GM23338 (cell line): Measurements from ENCODE around the gene DIO3. TPM values are rescaled to one million over a fixed set of nuclear protein-coding genes. Genes with fewer than 3 reads are reported as not detected.

ENCODE experiments used
- ATAC-seq: fragments of 200-7000 bp; cut with Tn5 transposase; 3 replicates; pipeline ENCODE4 v1.9.1; 2020
- DNase-seq: peaks from one replicate; pipeline ENCODE4 v3.0.0-alpha.2; 2015; ENCODE audit warnings: low spot score
- H2AFZ ChIP-seq: fragments of 200-600 bp; sonication (generic); 2 replicates; pipeline ENCODE4 v1.8.0; 2016; ENCODE audit warnings: antibody characterized with exemption, mild to moderate bottlenecking, moderate library complexity
- H3F3A ChIP-seq: fragments of 200-600 bp; sonication (generic); replicated peaks from 2 replicates; pipeline ENCODE4 v1.8.0; 2017; ENCODE audit warnings: antibody characterized with exemption, mixed run types, low read depth
- H3K27ac ChIP-seq: fragments of 200-600 bp; sonication (generic); 2 replicates; pipeline ENCODE4 v1.6.1; 2016; ENCODE audit warnings: low read depth
- H3K27me3 ChIP-seq: fragments of 200-600 bp; sonication (generic); 2 replicates; pipeline ENCODE4 v1.8.0; 2016; ENCODE audit warnings: mild to moderate bottlenecking, mixed run types, moderate library complexity; ENCODE audit not compliant: insufficient read depth
- H3K36me3 ChIP-seq: fragments of 200-600 bp; sonication (generic); 2 replicates; pipeline ENCODE4 v1.8.0; 2016; ENCODE audit warnings: mild to moderate bottlenecking; ENCODE audit not compliant: insufficient read depth
- H3K4me1 ChIP-seq: fragments of 200-600 bp; sonication (generic); 2 replicates; pipeline ENCODE4 v1.8.0; 2016; ENCODE audit warnings: mild to moderate bottlenecking, moderate library complexity; ENCODE audit not compliant: insufficient read depth
- H3K4me2 ChIP-seq: fragments of 200-600 bp; sonication (generic); 2 replicates; pipeline ENCODE4 v1.7.1; 2017; ENCODE audit warnings: mixed run types
- H3K4me3 ChIP-seq: fragments of 200-600 bp; sonication (generic); 2 replicates; pipeline ENCODE4 v1.6.1; 2016; ENCODE audit warnings: mixed run types
- H3K79me2 ChIP-seq: fragments of 200-600 bp; sonication (generic); replicated peaks from 2 replicates; pipeline ENCODE4 v1.8.0; 2017; ENCODE audit warnings: mild to moderate bottlenecking; ENCODE audit not compliant: insufficient read depth
- H3K9me2 ChIP-seq: fragments of 200-600 bp; sonication (generic); 2 replicates; pipeline ENCODE4 v1.8.0; 2017; ENCODE audit not compliant: insufficient read depth
- H4K20me1 ChIP-seq: fragments of 200-600 bp; sonication (generic); replicated peaks from 2 replicates; pipeline ENCODE4 v1.8.0; 2017; ENCODE audit warnings: mild to moderate bottlenecking; ENCODE audit not compliant: insufficient read depth
- H3K27ac Mint-ChIP-seq: 2 replicates; pipeline ENCODE4 v1.8.0; 2020; ENCODE audit warnings: inconsistent platforms, mild to moderate bottlenecking, moderate library complexity, mixed read lengths
- H3K27me3 Mint-ChIP-seq: 3 replicates; pipeline ENCODE4 v1.8.0; 2022; ENCODE audit warnings: low read depth, mild to moderate bottlenecking, moderate library complexity, mixed read lengths, inconsistent platforms; ENCODE audit not compliant: insufficient read depth, poor library complexity
- H3K36me3 Mint-ChIP-seq: 3 replicates; pipeline ENCODE4 v1.8.0; 2021; ENCODE audit warnings: low read depth, mild to moderate bottlenecking, inconsistent platforms, moderate library complexity, mixed read lengths
- H3K4me1 Mint-ChIP-seq: 3 replicates; pipeline ENCODE4 v1.8.0; 2020; ENCODE audit warnings: mild to moderate bottlenecking, inconsistent platforms, mixed read lengths
- H3K4me3 Mint-ChIP-seq: 3 replicates; pipeline ENCODE4 v1.8.0; 2021; ENCODE audit warnings: moderate library complexity, mild to moderate bottlenecking, inconsistent platforms, mixed read lengths
- H3K9me3 Mint-ChIP-seq: 3 replicates; pipeline ENCODE4 v1.8.0; 2020; ENCODE audit warnings: moderate library complexity, mild to moderate bottlenecking, inconsistent platforms, mixed read lengths
- CREB1 ChIP-seq: fragments of 250-450 bp; sonication (Bioruptor Pico); IDR thresholded peaks from 2 replicates; pipeline ENCODE4 v1.5.0; 2020; ENCODE audit warnings: low read depth, mild to moderate bottlenecking, moderate library complexity
- CTCF ChIP-seq, 2 experiments: fragments of 200-600 bp in 1 of 2; sonication (generic) in 1 of 2; conservative IDR thresholded peaks; 2 replicates each; pipeline versions ENCODE4 v1.5.1 to v1.6.1; 2016 to 2017; ENCODE audit warnings: antibody characterized with exemption in 2 of 2, low read depth in 2 of 2, mild to moderate bottlenecking in 2 of 2, moderate library complexity in 1 of 2
- EZH2 ChIP-seq: fragments of 200-600 bp; sonication (generic); IDR thresholded peaks from one replicate; pipeline ENCODE4 v1.8.0; 2017; ENCODE audit warnings: antibody characterized with exemption, mild to moderate bottlenecking, low read depth; ENCODE audit not compliant: unreplicated experiment
- EZH2phosphoT487 ChIP-seq: fragments of 200-600 bp; sonication (generic); IDR thresholded peaks from one replicate; pipeline ENCODE4 v1.8.1; 2018; ENCODE audit warnings: antibody characterized with exemption; ENCODE audit not compliant: unreplicated experiment
- JUNB ChIP-seq: IDR thresholded peaks from one replicate; pipeline ENCODE4 v1.6.1; 2016; ENCODE audit warnings: antibody characterized with exemption; ENCODE audit not compliant: unreplicated experiment
- NANOG ChIP-seq: IDR thresholded peaks from 2 replicates; pipeline ENCODE4 v1.6.1; 2016; ENCODE audit warnings: antibody characterized with exemption, borderline replicate concordance
- POLR2AphosphoS5 ChIP-seq: IDR thresholded peaks from 2 replicates; pipeline ENCODE4 v1.6.1; 2016; ENCODE audit warnings: antibody characterized with exemption, low read depth
- STAT1 ChIP-seq: IDR thresholded peaks from one replicate; pipeline ENCODE4 v1.6.1; 2016; ENCODE audit warnings: antibody characterized with exemption; ENCODE audit not compliant: unreplicated experiment
- ZNF114 ChIP-seq: fragments of 250-450 bp; sonication (Bioruptor Pico); IDR thresholded peaks from 2 replicates; pipeline ENCODE4 v1.5.0; 2020; ENCODE audit warnings: mild to moderate bottlenecking, moderate library complexity
- ZNF331 ChIP-seq: fragments of 250-450 bp; sonication (Bioruptor Pico); IDR thresholded peaks from 2 replicates; pipeline ENCODE4 v1.5.0; 2020; ENCODE audit warnings: low read depth, mild to moderate bottlenecking, moderate library complexity
- ZNF462 ChIP-seq: fragments of 250-450 bp; sonication (Bioruptor Pico); IDR thresholded peaks from 2 replicates; pipeline ENCODE4 v1.5.0; 2020; ENCODE audit warnings: mild to moderate bottlenecking, moderate library complexity
- polyA plus RNA-seq: library from polyadenylated mRNA; unstranded; fragments of >200 nt; fragmentation: Nextera tagmentation; extraction: Ambion mirVana; gene quantifications from 2 replicates; pipeline ENCODE4 v1.2.1, GENCODE V29; 2016
- total RNA-seq: library from RNA; depleted of rRNA; stranded (reverse); fragments of >200 nt; shearing (Covaris generic); gene quantifications from 2 replicates; pipeline ENCODE4 v1.2.3, GENCODE V29; 2014
- TF ChIP-seq, protein P1 (sequence below): IDR thresholded peaks from 2 replicates; pipeline ENCODE4 v1.6.1; 2016; ENCODE audit warnings: antibody characterized with exemption
- TF ChIP-seq, protein P2 (sequence below): IDR thresholded peaks from one replicate; pipeline ENCODE4 v1.6.1; 2018; ENCODE audit warnings: antibody characterized with exemption; ENCODE audit not compliant: unreplicated experiment

Gene DIO3
- total and polyA plus RNA-seq, 2 experiments from 2014 or later = 0.10 to 0.28 TPM

DNA sequence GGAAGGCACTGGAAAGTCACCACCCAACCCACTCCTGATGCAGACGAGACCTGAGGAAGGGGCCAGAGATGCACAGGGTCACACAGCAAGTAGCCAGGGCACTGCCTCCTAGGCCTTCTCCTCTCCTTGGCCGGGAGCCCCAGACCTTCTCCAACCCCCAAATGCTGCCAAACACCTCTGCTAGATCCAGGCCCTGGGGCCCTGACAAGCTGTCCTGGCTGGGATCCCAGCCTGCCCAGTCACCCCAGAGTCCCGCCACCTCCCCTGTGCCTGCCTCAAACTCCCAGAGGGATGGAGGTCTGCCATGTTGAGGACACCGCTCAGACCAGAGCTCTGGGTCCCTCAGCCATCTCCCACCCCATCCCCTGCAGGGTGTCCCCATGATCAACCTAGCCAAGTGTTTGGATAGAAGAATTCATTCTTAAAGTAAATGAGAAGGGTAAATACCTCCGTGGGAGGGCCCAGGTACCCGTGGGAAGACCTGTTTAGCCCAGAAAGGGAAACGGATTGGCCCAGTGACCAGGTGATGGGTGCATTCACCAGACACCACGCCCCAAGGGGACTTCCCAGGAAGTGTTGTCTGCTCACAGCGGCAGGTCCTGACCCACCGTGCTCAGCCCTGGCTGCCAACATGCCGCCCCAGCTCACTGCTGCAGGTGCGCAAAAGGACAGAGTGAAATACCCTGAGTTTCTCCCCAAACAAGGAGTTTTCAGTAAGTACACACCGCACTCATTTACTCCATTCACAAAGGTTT lies 4.6 kb upstream of the DIO3 start:
- Histone ChIP-seq H3K27ac (no peak overlapping the region), H3K9me2 (no peaks in the 10 kb centered on the region), H3K36me3 (no peaks in the 10 kb centered on the region), H4K20me1 (peaks cover 6% of the 10 kb centered on the region; the same call in 1 of the 2 replicates), H3K27me3 (peaks cover 46% of the 10 kb centered on the region), H3F3A (no peaks in the 10 kb centered on the region), H3K4me2 (no peak overlapping the region), H2AFZ (no peak overlapping the region), H3K79me2 (no peaks in the 10 kb centered on the region), H3K4me3 (no peak overlapping the region), H3K4me1 (no peaks in the 10 kb centered on the region)
- no peak for ATAC-seq
- DNase-seq = no peak
- no peaks in the 10 kb centered on the region; the same call in 2 of the 3 replicates for H3K4me1 Mint-ChIP-seq
- no peak overlapping the region for H3K4me3 Mint-ChIP-seq
- no peaks in the 10 kb centered on the region; the same call in 2 of the 3 replicates for H3K36me3 Mint-ChIP-seq
- no peak overlapping the region for H3K27ac Mint-ChIP-seq
- peaks cover 5% of the 10 kb centered on the region for H3K9me3 Mint-ChIP-seq
- H3K27me3 Mint-ChIP-seq = peaks cover 50% of the 10 kb centered on the region
- TF ChIP-seq, protein P1, sequence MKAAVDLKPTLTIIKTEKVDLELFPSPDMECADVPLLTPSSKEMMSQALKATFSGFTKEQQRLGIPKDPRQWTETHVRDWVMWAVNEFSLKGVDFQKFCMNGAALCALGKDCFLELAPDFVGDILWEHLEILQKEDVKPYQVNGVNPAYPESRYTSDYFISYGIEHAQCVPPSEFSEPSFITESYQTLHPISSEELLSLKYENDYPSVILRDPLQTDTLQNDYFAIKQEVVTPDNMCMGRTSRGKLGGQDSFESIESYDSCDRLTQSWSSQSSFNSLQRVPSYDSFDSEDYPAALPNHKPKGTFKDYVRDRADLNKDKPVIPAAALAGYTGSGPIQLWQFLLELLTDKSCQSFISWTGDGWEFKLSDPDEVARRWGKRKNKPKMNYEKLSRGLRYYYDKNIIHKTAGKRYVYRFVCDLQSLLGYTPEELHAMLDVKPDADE = no peak
- TF ChIP-seq STAT1 (no peak), EZH2phosphoT487 (no peak), CREB1 (CRISPR knock-in tag) (no peak), POLR2AphosphoS5 (no peak), JUNB (no peak), ZNF114 (CRISPR knock-in tag) (no peak), CTCF (conservative IDR thresholded peaks at IDR 0.05; ENCODE audit: low read depth in 2 of 2) (no peak), EZH2 (no peak), NANOG (no peak), ZNF331 (CRISPR knock-in tag) (no peak), ZNF462 (CRISPR knock-in tag) (no peak)
- TF ChIP-seq, protein P2, sequence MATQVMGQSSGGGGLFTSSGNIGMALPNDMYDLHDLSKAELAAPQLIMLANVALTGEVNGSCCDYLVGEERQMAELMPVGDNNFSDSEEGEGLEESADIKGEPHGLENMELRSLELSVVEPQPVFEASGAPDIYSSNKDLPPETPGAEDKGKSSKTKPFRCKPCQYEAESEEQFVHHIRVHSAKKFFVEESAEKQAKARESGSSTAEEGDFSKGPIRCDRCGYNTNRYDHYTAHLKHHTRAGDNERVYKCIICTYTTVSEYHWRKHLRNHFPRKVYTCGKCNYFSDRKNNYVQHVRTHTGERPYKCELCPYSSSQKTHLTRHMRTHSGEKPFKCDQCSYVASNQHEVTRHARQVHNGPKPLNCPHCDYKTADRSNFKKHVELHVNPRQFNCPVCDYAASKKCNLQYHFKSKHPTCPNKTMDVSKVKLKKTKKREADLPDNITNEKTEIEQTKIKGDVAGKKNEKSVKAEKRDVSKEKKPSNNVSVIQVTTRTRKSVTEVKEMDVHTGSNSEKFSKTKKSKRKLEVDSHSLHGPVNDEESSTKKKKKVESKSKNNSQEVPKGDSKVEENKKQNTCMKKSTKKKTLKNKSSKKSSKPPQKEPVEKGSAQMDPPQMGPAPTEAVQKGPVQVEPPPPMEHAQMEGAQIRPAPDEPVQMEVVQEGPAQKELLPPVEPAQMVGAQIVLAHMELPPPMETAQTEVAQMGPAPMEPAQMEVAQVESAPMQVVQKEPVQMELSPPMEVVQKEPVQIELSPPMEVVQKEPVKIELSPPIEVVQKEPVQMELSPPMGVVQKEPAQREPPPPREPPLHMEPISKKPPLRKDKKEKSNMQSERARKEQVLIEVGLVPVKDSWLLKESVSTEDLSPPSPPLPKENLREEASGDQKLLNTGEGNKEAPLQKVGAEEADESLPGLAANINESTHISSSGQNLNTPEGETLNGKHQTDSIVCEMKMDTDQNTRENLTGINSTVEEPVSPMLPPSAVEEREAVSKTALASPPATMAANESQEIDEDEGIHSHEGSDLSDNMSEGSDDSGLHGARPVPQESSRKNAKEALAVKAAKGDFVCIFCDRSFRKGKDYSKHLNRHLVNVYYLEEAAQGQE = no peak
